BLaER1 treated with 17β-estradiol and CSF1 and Interleukin-3, amounts not matched to agents 10 nM and 100 nM (cell line): ENCODE data around the gene SLC39A10.
A peak's percentile ranks its signal among the peaks of the same experiment; 100 is the strongest.

Experiments used
- H3K27ac ChIP-seq, 11 experiments: shearing (Covaris generic); formaldehyde crosslinking; 2 replicates each; pipeline ENCODE4 v1.8.1; 2022
- H3K27me3 ChIP-seq, 11 experiments: shearing (Covaris generic); formaldehyde crosslinking; 2 replicates each; pipeline ENCODE4 v1.8.1; 2022
- H3K36me3 ChIP-seq, 11 experiments: shearing (Covaris generic); formaldehyde crosslinking; 2 replicates each; pipeline ENCODE4 v1.8.1; 2022
- H3K4me1 ChIP-seq, 10 experiments: shearing (Covaris generic); formaldehyde crosslinking; 2 replicates each; pipeline ENCODE4 v1.8.1; 2022
- H3K4me2 ChIP-seq, 11 experiments: shearing (Covaris generic); formaldehyde crosslinking; 2 replicates each; pipeline ENCODE4 v1.8.1; 2022
- H3K4me3 ChIP-seq, 10 experiments: shearing (Covaris generic); formaldehyde crosslinking; 2 replicates each; pipeline ENCODE4 v1.8.1; 2022
- H3K9ac ChIP-seq, 11 experiments: shearing (Covaris generic); formaldehyde crosslinking; 2 replicates each; pipeline ENCODE4 v1.8.1; 2022
- H3K9me3 ChIP-seq, 11 experiments: shearing (Covaris generic); formaldehyde crosslinking; replicated peaks in 1 of 11; 2 replicates each; pipeline ENCODE4 v1.8.1; 2022
- H4K20me1 ChIP-seq, 11 experiments: shearing (Covaris generic); formaldehyde crosslinking; 2 replicates each; pipeline ENCODE4 v1.8.1; 2022
- Cebpa-rat ChIP-seq, 11 experiments: shearing (Covaris generic); IDR thresholded peaks; 2 replicates each; pipeline ENCODE4 v1.8.1; 2022

SLC39A10 gene

DNA sequence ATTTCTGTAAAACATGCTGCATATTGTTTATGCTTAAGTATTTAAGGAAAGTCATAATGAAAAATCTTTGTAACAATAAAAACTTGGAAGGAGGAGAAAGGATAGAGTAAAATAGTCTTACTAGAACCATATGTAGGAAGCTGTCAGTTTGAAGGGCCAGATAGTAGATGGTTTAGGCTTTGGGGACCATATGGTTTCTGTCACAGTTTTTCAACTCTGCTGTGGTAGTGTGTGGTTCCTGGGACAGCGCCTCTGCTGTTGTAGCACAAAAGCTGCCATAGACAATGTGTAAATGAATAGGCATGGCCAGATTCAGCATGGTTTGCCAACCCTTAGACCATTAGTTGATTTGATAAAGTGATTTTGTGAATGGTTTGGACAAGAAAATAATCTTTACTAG is 75.5 kb downstream of the SLC39A10 start:
- no peaks in the 10 kb centered on the region for H3K27me3 ChIP-seq
- H3K4me3 ChIP-seq = no peak overlapping the region
- H3K4me2 ChIP-seq = no peak overlapping the region
- H3K36me3 ChIP-seq = peaks cover 71 to 97% (median 85%) of the 10 kb centered on the region in 11 experiments
- H3K4me1 ChIP-seq = peaks cover 0 to 10% (median 0%) of the 10 kb centered on the region in 10 experiments; a peak in 2 of 20 replicates
- no peak for TF ChIP-seq Cebpa-rat (IDR thresholded peaks at IDR 0.05)
- H3K9ac ChIP-seq = no peak overlapping the region
- no peaks in the 10 kb centered on the region for H3K9me3 ChIP-seq
- no peak overlapping the region for H3K27ac ChIP-seq
- H4K20me1 ChIP-seq = no peaks in the 10 kb centered on the region; a peak in 1 of 22 replicates

DNA sequence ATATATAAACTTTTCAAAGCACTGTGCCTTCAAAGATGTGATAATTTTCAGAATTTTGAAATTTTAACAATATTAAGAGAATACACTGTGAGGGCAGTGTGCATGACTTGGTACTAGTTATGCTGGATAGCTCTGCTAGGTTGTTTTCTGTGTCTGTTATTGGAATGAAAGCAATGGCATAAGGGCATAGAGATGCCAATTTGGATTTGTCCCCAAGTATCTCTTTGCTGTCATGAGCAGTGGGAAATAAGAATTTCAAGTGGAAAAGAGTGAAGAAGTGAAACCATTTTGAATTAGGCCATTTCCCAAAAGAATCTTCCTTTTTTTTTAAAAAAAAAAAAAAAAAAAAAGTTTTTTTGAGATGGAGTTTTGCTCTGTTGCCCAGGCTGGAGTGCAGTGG is 76.8 kb downstream of the SLC39A10 start:
- H3K4me1 ChIP-seq = peaks cover 0 to 10% (median 0%) of the 10 kb centered on the region in 10 experiments; a peak in 2 of 20 replicates

DNA sequence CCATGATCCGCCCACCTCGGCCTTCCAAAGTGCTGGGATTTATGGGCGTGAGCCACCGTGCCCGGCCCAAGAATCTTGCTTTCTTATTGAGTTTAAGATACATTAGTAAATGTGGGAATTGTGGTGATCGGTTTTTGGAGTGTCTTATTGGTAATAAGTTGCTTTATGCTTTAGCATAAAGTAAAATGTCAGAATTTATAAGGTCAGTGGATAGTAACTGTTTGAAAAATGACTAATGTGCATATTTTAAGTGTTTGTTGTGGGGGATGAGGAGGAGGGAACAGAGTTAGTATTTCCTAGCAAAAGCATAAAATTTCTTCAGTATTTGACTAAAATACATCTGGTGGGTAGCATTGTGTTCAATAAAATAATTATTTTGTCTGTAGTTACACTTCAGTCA is 77.4 kb downstream of the SLC39A10 start:
- Histone ChIP-seq H3K27me3 (no peaks in the 10 kb centered on the region), H3K4me3 (no peak overlapping the region), H3K4me1 (peaks cover 0 to 10% (median 0%) of the 10 kb centered on the region in 10 experiments; a peak in 2 of 20 replicates), H3K36me3 (peaks cover 60 to 92% (median 72%) of the 10 kb centered on the region in 11 experiments), H3K9ac (no peak overlapping the region), H3K9me3 (no peaks in the 10 kb centered on the region), H3K4me2 (no peak overlapping the region; a peak in 1 of 22 replicates), H3K27ac (no peak overlapping the region), H4K20me1 (no peaks in the 10 kb centered on the region)
- no peak for TF ChIP-seq Cebpa-rat (IDR thresholded peaks at IDR 0.05)

More for the DNA sequence above, 76.8 kb downstream of the SLC39A10 start:
- no peak overlapping the region for H3K4me3 ChIP-seq
- H3K9ac ChIP-seq = no peak overlapping the region
- H3K4me2 ChIP-seq = peak overlapping the region in 1 of 11 experiments; percentile 3; a peak in 1 of 22 replicates
- H4K20me1 ChIP-seq = no peaks in the 10 kb centered on the region
- no peak for TF ChIP-seq Cebpa-rat (IDR thresholded peaks at IDR 0.05)
- peaks cover 65 to 94% (median 75%) of the 10 kb centered on the region in 11 experiments for H3K36me3 ChIP-seq
- H3K27me3 ChIP-seq = no peaks in the 10 kb centered on the region
- no peaks in the 10 kb centered on the region for H3K9me3 ChIP-seq
- H3K27ac ChIP-seq = no peak overlapping the region

DNA sequence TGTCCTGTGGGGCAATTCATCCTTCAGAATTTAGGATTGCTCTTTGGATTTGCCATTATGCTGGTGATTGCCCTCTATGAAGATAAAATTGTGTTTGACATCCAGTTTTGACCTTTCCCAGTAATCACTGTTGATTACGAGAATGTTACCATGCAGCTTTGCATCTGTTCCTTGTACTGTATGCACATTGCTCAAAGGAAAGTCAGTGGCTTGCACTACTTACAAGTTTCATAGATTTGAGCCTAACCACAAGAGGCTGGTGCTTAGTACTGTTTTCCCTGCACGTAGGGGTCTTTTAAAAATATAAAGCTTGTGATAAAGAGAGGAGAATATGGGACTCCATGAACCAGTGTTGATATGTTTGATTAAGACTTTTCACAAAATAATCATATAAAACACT is 77.9 kb downstream of the SLC39A10 start:
- Histone ChIP-seq H3K9me3 (no peaks in the 10 kb centered on the region), H3K27me3 (no peaks in the 10 kb centered on the region), H3K4me1 (peaks cover 0 to 10% (median 0%) of the 10 kb centered on the region in 10 experiments; a peak in 2 of 20 replicates), H3K36me3 (peaks cover 54 to 92% (median 72%) of the 10 kb centered on the region in 11 experiments), H4K20me1 (no peaks in the 10 kb centered on the region), H3K4me2 (no peak overlapping the region), H3K9ac (no peak overlapping the region), H3K27ac (no peak overlapping the region), H3K4me3 (no peak overlapping the region)
- TF ChIP-seq Cebpa-rat (IDR thresholded peaks at IDR 0.05) = no peak

DNA sequence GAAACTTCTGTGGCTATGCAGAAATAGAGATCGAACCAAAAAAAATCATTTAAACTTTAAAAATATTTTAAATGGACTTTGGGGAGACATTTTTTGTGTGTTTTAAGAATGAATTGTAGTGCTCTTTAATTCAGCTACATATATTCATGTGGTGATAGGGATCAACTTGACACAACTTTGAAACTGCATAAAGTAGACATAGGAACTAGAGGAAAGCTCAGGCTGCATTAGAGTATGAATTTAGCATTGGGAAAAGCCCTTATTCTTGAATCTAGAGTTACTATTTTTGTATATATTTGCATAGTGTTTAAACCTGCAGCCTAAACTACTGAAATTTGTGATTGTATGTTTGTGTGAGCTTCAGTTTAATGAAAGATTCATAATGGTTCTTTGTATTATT is 78.3 kb downstream of the SLC39A10 start:
- no peaks in the 10 kb centered on the region for H3K27me3 ChIP-seq
- H3K4me2 ChIP-seq = no peak overlapping the region
- H3K27ac ChIP-seq = no peak overlapping the region
- H3K9ac ChIP-seq = no peak overlapping the region
- H3K36me3 ChIP-seq = peaks cover 50 to 91% (median 71%) of the 10 kb centered on the region in 11 experiments
- H4K20me1 ChIP-seq = no peaks in the 10 kb centered on the region
- peaks cover 0 to 10% (median 0%) of the 10 kb centered on the region in 10 experiments; a peak in 2 of 20 replicates for H3K4me1 ChIP-seq
- no peaks in the 10 kb centered on the region for H3K9me3 ChIP-seq
- no peak overlapping the region for H3K4me3 ChIP-seq
- TF ChIP-seq Cebpa-rat (IDR thresholded peaks at IDR 0.05) = no peak

DNA sequence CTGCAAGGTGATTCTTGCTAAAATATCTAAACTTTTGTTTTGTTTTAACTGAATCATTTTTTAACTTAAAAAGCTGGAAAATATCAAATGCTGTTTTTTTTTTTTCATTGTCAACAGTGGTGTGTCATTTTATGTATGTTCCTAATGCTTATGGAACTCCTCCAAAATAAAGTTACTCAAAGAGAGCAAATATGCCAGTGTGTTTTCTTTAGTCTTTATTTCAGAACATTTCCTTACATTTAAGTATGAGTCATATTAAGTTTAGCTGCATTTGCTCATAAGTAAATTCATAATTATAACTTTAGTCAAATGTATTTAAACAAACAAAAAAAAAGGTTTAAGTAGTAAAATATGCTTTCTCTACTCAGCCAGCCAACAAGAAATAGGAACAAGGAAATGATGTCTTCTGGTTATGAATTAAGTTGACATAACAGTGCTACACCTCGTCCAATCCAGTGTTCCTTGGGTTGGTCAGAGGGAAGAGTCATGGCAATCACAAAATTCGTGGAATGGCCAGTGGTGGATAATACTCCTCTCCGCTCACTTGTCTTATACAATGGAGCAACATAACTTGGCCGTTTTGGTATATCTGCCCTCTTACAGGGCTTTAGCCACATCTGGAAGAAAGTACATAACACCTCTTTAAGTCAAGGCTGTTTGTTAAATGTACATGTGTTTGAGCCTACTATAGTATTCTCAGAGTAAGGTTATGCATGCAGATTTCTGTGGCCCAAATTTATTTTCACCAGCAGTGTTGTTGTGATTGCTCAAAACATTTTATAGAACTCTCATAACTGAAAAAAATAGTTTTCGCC is 80.7 kb downstream of the SLC39A10 start:
- Histone ChIP-seq H3K9ac (no peak overlapping the region), H3K36me3 (peaks cover 28 to 89% (median 59%) of the 10 kb centered on the region in 11 experiments), H3K4me3 (no peak overlapping the region), H3K4me2 (no peak overlapping the region), H3K9me3 (peaks cover 0 to 7% (median 2%) of the 10 kb centered on the region in 11 experiments; a peak in 15 of 22 replicates), H3K4me1 (peaks cover 0 to 10% (median 0%) of the 10 kb centered on the region in 10 experiments; a peak in 2 of 20 replicates), H3K27me3 (no peaks in the 10 kb centered on the region), H4K20me1 (no peaks in the 10 kb centered on the region), H3K27ac (no peak overlapping the region)
- TF ChIP-seq Cebpa-rat (IDR thresholded peaks at IDR 0.05) = no peak

DNA sequence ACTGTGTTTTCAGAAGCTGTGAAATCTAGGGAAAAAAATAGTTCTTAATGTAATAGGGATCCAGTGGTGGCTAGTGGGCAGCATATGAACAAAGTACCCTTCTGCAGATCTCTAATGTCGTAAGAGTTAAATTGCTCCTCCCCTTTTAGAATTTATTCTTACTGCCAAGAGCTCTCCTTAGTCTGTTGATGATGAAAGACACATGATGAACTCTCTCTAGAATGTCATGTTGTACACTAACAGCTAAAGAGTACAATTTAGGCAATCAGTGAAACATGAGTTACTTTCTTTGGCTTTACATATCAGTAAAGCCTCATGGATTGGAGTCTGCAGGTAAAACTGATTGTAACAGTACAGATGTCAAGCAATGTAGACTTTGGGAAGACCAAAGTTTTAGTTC is 84.2 kb downstream of the SLC39A10 start:
- Histone ChIP-seq H3K4me2 (no peak overlapping the region), H3K27me3 (no peaks in the 10 kb centered on the region), H3K36me3 (peaks cover 11 to 70% (median 42%) of the 10 kb centered on the region in 11 experiments), H3K9ac (no peak overlapping the region), H3K27ac (no peak overlapping the region), H3K4me3 (no peak overlapping the region), H4K20me1 (no peaks in the 10 kb centered on the region), H3K4me1 (no peaks in the 10 kb centered on the region), H3K9me3 (peaks cover 5 to 23% (median 19%) of the 10 kb centered on the region in 11 experiments; a peak in 18 of 22 replicates)
- TF ChIP-seq Cebpa-rat (IDR thresholded peaks at IDR 0.05) = no peak

DNA sequence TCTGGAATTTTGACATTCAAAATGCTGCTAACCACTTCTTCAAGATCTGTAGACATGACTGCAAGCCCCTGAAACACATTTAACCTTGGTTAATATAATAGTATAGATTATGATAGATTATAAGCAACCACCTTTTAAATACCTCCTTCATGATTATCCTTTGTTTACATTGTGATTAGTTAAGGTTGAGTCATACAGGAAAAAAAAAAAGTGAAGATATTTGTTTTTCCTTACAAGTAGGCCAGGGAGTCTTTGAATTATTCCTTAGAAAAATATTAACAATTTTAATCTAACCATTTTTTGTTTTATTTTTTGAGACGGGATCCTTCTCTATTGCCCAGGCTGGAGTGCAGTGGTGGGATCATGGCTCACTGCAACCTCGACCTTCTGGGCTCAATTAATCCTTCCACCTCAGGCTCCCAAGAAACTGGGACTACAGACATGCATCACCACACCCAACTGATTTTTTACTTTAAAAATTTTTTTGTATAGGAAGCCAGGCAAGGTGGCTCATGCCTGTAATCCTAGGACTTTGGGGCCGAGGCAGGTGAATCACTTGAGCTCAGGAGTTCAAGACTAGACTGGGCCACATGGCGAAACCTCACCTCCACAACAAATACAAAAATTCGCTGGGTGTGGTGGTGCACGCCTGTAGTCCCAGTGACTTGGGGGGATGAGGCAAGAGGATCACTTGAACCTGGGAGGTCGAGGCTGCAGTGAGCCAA is 99.4 kb downstream of the SLC39A10 start:
- Histone ChIP-seq H3K27me3 (no peaks in the 10 kb centered on the region), H3K4me2 (no peak overlapping the region), H3K4me3 (no peak overlapping the region), H3K4me1 (no peaks in the 10 kb centered on the region), H3K9ac (no peak overlapping the region), H3K27ac (no peak overlapping the region), H3K36me3 (no peaks in the 10 kb centered on the region), H4K20me1 (no peaks in the 10 kb centered on the region), H3K9me3 (peaks cover 0 to 8% (median 0%) of the 10 kb centered on the region in 11 experiments; a peak in 4 of 22 replicates)
- TF ChIP-seq Cebpa-rat (IDR thresholded peaks at IDR 0.05) = no peak

DNA sequence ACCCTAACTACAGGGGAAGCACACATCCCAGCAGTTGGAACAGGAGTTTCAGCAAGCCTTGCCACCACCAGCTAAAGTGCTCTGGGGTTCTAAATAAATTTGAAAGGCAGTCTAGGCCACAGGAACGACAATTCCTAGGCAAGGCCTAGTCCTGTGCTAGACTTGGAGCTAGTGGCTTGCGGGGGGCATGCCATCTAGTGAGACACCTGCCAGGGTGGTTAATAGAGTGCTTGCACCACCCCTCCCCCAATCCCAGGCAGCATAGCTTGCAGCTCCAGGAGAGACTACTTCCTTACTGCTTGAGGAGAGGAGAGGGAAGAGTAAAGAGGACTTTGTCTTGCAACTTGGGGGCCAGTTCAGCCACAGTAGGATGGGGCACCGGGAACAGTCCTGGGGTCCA is 101.8 kb downstream of the SLC39A10 start:
- Histone ChIP-seq H3K4me1 (no peaks in the 10 kb centered on the region), H3K9ac (no peak overlapping the region), H3K36me3 (no peaks in the 10 kb centered on the region), H3K9me3 (peaks cover 0 to 8% (median 0%) of the 10 kb centered on the region in 11 experiments; a peak in 4 of 22 replicates), H3K27me3 (no peaks in the 10 kb centered on the region), H3K4me2 (no peak overlapping the region), H4K20me1 (no peaks in the 10 kb centered on the region), H3K4me3 (no peak overlapping the region), H3K27ac (no peak overlapping the region)
- no peak for TF ChIP-seq Cebpa-rat (IDR thresholded peaks at IDR 0.05)
